Measurements from ENCODE around the gene DDX55.

DNA sequence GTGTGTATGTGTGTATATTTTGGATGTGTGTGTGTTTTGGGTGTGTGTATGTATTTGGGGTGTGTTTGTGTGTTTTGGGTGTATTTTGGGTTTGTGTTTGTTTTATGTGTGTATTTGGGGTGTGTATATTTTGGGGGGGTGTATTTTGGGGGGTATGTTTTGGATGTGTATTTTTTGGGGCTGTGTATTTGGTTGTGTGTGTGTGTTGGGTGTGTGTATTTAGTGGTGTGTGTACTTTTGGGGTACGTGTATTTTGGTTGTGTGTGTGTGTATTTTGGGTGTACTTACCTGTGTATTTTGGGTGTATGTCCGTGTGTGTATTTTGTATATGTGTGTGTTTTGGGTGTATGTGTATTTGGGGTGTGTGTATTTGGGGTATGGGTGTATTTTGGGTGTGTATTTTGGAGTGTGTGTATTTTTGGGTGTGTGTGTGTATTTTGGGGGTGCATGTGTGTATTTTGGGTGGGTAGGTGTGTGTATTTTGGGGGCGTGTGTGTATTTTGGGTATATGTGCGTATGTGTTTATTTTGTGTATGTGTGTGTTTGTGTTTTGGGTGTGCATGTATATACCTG lies 52.3 kb downstream of the DDX55 start:
- TF ChIP-seq NRF1 (IDR thresholded peaks at IDR 0.05; ENCODE audit: low read depth, low read length) (no peak), POLR2AphosphoS5 (IDR thresholded peaks at IDR 0.05; ENCODE audit: low read depth, low read length) (no peak), SMC3 (IDR thresholded peaks at IDR 0.05; ENCODE audit: low read depth, low read length) (no peak), EP300 (IDR thresholded peaks at IDR 0.05; ENCODE audit: borderline replicate concordance in 1 of 2, low read depth in 1 of 2, low read length in 1 of 2) (no peak)
- TF ChIP-seq, protein P1, sequence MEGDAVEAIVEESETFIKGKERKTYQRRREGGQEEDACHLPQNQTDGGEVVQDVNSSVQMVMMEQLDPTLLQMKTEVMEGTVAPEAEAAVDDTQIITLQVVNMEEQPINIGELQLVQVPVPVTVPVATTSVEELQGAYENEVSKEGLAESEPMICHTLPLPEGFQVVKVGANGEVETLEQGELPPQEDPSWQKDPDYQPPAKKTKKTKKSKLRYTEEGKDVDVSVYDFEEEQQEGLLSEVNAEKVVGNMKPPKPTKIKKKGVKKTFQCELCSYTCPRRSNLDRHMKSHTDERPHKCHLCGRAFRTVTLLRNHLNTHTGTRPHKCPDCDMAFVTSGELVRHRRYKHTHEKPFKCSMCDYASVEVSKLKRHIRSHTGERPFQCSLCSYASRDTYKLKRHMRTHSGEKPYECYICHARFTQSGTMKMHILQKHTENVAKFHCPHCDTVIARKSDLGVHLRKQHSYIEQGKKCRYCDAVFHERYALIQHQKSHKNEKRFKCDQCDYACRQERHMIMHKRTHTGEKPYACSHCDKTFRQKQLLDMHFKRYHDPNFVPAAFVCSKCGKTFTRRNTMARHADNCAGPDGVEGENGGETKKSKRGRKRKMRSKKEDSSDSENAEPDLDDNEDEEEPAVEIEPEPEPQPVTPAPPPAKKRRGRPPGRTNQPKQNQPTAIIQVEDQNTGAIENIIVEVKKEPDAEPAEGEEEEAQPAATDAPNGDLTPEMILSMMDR (IDR thresholded peaks at IDR 0.05) = no peak
- TF ChIP-seq, protein P2, sequence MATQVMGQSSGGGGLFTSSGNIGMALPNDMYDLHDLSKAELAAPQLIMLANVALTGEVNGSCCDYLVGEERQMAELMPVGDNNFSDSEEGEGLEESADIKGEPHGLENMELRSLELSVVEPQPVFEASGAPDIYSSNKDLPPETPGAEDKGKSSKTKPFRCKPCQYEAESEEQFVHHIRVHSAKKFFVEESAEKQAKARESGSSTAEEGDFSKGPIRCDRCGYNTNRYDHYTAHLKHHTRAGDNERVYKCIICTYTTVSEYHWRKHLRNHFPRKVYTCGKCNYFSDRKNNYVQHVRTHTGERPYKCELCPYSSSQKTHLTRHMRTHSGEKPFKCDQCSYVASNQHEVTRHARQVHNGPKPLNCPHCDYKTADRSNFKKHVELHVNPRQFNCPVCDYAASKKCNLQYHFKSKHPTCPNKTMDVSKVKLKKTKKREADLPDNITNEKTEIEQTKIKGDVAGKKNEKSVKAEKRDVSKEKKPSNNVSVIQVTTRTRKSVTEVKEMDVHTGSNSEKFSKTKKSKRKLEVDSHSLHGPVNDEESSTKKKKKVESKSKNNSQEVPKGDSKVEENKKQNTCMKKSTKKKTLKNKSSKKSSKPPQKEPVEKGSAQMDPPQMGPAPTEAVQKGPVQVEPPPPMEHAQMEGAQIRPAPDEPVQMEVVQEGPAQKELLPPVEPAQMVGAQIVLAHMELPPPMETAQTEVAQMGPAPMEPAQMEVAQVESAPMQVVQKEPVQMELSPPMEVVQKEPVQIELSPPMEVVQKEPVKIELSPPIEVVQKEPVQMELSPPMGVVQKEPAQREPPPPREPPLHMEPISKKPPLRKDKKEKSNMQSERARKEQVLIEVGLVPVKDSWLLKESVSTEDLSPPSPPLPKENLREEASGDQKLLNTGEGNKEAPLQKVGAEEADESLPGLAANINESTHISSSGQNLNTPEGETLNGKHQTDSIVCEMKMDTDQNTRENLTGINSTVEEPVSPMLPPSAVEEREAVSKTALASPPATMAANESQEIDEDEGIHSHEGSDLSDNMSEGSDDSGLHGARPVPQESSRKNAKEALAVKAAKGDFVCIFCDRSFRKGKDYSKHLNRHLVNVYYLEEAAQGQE (IDR thresholded peaks at IDR 0.05; ENCODE audit: low read depth, low read length) = no peak
- TF ChIP-seq, protein P3, sequence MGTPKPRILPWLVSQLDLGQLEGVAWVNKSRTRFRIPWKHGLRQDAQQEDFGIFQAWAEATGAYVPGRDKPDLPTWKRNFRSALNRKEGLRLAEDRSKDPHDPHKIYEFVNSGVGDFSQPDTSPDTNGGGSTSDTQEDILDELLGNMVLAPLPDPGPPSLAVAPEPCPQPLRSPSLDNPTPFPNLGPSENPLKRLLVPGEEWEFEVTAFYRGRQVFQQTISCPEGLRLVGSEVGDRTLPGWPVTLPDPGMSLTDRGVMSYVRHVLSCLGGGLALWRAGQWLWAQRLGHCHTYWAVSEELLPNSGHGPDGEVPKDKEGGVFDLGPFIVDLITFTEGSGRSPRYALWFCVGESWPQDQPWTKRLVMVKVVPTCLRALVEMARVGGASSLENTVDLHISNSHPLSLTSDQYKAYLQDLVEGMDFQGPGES (IDR thresholded peaks at IDR 0.05; ENCODE audit: low read depth, low read length) = no peak
- TF ChIP-seq, protein P4, sequence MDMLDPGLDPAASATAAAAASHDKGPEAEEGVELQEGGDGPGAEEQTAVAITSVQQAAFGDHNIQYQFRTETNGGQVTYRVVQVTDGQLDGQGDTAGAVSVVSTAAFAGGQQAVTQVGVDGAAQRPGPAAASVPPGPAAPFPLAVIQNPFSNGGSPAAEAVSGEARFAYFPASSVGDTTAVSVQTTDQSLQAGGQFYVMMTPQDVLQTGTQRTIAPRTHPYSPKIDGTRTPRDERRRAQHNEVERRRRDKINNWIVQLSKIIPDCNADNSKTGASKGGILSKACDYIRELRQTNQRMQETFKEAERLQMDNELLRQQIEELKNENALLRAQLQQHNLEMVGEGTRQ (IDR thresholded peaks at IDR 0.05; ENCODE audit: borderline replicate concordance, low read depth, low read length) = no peak

Data from SK-N-SH (cell line).